Measurements from ENCODE around the gene BRF1.
A peak's percentile ranks its signal among the peaks of the same experiment; 100 is the strongest.

DNA sequence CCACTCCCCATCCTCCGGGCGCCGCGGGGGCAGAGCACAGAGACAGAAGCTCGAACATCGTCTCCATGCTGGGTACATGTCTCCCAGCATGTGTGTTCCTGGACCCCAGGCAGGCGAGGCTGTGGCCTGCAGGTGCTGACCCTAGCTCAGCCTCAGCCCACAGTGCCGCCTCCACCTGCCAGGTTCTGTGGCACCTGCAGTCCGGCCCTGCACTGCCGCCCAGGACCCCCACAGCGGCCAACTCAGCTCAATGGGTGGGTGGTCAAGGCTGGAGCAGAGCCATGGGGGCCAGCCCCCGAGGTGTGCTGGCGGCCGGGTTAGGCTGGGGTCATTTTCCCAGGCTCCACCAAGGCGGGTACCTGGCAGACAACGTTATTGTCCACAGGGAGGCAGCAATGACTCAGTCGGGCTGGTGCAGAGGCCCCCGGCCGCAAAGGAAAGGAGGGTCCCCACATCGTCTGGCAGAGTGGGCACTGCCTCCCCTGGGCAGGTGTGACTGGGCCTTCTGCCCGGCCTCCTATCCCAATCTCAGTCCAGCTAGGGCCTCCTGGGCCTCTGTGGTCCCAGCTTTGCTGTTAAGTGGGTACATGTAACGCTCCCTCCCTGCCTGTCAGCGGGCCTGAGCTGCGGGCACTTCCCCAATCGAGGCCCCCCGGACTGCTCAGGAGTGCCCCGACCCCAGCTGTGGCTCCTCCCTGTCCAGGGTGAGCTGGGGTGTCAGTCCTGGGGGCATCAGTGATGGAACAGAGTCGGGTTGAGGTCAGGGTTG lies 99.5 kb downstream of the BRF1 start:
- TF ChIP-seq NPAS2 (CRISPR knock-in tag; IDR thresholded peaks at IDR 0.05; ENCODE audit: borderline replicate concordance) (no peak), YY1 (IDR thresholded peaks at IDR 0.05; ENCODE audit: insufficient read depth, insufficient replicate concordance, low read depth, low read length) (no peak), PRPF4 (IDR thresholded peaks at IDR 0.05; ENCODE audit: low read depth, low read length, poor library complexity, severe bottlenecking) (no peak), ZNF10 (CRISPR knock-in tag; IDR thresholded peaks at IDR 0.05; ENCODE audit: borderline replicate concordance, low read depth) (no peak), SIN3B (IDR thresholded peaks at IDR 0.05; ENCODE audit: low read length) (no peak)
- TF ChIP-seq, protein P1, sequence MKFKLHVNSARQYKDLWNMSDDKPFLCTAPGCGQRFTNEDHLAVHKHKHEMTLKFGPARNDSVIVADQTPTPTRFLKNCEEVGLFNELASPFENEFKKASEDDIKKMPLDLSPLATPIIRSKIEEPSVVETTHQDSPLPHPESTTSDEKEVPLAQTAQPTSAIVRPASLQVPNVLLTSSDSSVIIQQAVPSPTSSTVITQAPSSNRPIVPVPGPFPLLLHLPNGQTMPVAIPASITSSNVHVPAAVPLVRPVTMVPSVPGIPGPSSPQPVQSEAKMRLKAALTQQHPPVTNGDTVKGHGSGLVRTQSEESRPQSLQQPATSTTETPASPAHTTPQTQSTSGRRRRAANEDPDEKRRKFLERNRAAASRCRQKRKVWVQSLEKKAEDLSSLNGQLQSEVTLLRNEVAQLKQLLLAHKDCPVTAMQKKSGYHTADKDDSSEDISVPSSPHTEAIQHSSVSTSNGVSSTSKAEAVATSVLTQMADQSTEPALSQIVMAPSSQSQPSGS (CRISPR knock-in tag; IDR thresholded peaks at IDR 0.05) = no peak
- TF ChIP-seq, protein P2, sequence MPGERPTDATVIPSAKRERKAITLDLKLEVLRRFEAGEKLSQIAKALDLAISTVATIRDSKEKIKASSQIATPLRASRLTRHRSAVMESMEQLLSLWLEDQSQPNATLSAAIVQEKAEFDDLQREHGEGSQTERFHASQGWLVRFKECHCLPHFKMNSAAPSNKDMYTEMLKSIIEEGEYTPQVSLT (CRISPR knock-in tag; IDR thresholded peaks at IDR 0.05; ENCODE audit: borderline replicate concordance, low read depth) = no peak
- TF ChIP-seq, protein P3, sequence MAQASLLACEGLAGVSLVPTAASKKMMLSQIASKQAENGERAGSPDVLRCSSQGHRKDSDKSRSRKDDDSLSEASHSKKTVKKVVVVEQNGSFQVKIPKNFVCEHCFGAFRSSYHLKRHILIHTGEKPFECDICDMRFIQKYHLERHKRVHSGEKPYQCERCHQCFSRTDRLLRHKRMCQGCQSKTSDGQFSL (CRISPR knock-in tag; IDR thresholded peaks at IDR 0.05) = no peak
- TF ChIP-seq, protein P4, sequence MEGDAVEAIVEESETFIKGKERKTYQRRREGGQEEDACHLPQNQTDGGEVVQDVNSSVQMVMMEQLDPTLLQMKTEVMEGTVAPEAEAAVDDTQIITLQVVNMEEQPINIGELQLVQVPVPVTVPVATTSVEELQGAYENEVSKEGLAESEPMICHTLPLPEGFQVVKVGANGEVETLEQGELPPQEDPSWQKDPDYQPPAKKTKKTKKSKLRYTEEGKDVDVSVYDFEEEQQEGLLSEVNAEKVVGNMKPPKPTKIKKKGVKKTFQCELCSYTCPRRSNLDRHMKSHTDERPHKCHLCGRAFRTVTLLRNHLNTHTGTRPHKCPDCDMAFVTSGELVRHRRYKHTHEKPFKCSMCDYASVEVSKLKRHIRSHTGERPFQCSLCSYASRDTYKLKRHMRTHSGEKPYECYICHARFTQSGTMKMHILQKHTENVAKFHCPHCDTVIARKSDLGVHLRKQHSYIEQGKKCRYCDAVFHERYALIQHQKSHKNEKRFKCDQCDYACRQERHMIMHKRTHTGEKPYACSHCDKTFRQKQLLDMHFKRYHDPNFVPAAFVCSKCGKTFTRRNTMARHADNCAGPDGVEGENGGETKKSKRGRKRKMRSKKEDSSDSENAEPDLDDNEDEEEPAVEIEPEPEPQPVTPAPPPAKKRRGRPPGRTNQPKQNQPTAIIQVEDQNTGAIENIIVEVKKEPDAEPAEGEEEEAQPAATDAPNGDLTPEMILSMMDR (CRISPR knock-in tag; IDR thresholded peaks at IDR 0.05) = peak; percentile 65
- TF ChIP-seq, protein P5, sequence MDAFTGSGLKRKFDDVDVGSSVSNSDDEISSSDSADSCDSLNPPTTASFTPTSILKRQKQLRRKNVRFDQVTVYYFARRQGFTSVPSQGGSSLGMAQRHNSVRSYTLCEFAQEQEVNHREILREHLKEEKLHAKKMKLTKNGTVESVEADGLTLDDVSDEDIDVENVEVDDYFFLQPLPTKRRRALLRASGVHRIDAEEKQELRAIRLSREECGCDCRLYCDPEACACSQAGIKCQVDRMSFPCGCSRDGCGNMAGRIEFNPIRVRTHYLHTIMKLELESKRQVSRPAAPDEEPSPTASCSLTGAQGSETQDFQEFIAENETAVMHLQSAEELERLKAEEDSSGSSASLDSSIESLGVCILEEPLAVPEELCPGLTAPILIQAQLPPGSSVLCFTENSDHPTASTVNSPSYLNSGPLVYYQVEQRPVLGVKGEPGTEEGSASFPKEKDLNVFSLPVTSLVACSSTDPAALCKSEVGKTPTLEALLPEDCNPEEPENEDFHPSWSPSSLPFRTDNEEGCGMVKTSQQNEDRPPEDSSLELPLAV (CRISPR knock-in tag; conservative IDR thresholded peaks at IDR 0.05; ENCODE audit: low read depth) = no peak

Measured in HepG2 (cell line).